ENCODE measurements around the gene FRMD3.

Gene FRMD3

DNA sequence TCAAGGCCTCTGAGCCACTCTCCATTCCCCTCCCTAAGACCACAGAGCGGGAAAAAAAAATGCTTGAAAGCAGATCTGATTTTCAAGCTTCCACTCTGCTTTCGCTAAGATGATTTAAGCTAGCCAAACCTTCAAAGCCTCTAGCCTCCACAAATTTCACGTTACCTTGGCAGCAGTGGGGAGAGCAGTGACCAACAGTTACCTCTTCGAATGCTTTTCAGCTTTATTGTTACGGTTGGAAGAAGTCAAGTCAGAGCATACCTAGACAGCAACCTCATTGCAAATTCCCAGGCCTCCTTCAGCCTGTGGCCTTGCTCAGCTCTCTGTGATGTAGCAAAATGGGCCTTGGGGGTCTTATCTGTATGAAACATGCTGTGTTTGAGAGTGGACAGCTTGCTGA lies 89.6 kb downstream of the FRMD3 start:
- DNase-seq (ENCODE audit: low read depth): no peak
- TF ChIP-seq, protein P1, sequence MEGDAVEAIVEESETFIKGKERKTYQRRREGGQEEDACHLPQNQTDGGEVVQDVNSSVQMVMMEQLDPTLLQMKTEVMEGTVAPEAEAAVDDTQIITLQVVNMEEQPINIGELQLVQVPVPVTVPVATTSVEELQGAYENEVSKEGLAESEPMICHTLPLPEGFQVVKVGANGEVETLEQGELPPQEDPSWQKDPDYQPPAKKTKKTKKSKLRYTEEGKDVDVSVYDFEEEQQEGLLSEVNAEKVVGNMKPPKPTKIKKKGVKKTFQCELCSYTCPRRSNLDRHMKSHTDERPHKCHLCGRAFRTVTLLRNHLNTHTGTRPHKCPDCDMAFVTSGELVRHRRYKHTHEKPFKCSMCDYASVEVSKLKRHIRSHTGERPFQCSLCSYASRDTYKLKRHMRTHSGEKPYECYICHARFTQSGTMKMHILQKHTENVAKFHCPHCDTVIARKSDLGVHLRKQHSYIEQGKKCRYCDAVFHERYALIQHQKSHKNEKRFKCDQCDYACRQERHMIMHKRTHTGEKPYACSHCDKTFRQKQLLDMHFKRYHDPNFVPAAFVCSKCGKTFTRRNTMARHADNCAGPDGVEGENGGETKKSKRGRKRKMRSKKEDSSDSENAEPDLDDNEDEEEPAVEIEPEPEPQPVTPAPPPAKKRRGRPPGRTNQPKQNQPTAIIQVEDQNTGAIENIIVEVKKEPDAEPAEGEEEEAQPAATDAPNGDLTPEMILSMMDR (IDR thresholded peaks at IDR 0.05; ENCODE audit: low read length, missing control alignments): no peak
- H3K4me3 ChIP-seq (replicated peaks; ENCODE audit: low read depth, low read length): no peak overlapping the region

DNA sequence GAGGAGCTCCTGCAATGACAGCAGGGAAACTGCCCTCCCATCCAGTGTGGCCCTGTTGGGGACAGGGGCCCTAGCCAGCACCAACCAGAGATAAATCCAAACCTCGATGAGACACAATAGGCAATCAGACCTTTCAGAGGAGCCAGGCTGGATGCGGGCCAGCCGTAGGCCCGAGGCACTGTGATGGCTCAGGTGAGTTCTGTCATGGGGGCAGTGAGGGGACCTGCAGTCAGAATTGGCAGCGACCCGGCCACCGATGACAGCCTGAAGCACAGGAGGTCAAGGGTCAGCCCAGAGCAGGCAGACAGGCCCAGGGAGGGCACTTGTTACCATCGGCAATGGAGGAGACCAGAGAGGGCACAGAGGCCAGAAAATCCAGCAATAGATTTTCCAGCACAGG lies 90.8 kb downstream of the FRMD3 start:
- TF ChIP-seq, protein P1 (IDR thresholded peaks at IDR 0.05; ENCODE audit: low read length, missing control alignments): no peak
- DNase-seq (ENCODE audit: low read depth): no peak
- H3K4me3 ChIP-seq (replicated peaks; ENCODE audit: low read depth, low read length): no peak overlapping the region

DNA sequence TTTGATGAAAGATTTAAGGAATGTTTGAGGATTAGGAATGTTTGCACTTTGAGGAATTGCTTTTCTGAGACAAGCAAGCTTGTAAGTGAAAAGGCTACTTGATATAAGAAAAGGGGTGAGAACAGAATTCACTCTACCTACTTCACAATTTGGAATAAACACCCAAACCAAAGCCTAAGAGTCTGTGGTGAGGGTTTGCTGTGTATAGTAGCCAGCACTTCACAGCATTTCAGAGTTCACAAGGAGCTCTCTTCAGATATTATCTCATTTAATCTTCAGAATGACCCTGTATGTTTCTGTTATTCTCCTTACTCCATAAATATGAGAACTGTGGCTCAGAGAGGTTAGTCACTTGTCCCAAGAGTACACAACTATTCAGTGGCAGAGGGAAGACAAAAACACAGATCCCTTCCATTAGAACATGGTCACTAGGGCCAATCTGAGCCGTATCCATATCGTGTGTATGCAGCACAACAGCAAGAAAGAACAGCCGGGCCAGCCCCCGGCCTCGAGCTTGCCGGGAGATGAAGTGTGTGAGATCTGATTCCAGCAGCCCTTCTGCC lies 92.4 kb downstream of the FRMD3 start:
- H3K4me3 ChIP-seq (replicated peaks; ENCODE audit: low read depth, low read length): no peak overlapping the region
- TF ChIP-seq, protein P1 (IDR thresholded peaks at IDR 0.05; ENCODE audit: low read length, missing control alignments): no peak
- no peak for DNase-seq (ENCODE audit: low read depth)

DNA sequence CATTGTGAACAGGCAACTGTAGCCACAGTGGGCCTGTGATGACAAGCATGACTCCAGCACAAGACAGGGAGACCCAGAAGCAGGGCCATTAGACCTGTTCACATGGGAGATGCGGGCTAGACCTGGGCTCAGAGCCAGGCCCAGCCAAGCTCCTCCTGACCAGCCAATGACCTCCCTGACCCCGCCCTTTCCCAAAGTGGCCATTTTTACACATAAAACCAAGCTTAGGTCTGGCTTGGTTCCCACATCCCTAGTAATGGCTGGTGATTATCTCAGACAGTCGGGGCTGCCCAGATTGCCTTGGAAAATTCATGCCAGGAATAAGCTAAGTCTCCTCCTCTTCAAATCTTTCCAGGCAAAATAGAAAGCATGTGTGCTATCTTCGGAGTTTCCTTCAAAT lies 94.1 kb downstream of the FRMD3 start:
- TF ChIP-seq, protein P1 (IDR thresholded peaks at IDR 0.05; ENCODE audit: low read length, missing control alignments): no peak
- peak; percentile 16 for DNase-seq (ENCODE audit: low read depth)
- no peak overlapping the region for H3K4me3 ChIP-seq (replicated peaks; ENCODE audit: low read depth, low read length)

DNA sequence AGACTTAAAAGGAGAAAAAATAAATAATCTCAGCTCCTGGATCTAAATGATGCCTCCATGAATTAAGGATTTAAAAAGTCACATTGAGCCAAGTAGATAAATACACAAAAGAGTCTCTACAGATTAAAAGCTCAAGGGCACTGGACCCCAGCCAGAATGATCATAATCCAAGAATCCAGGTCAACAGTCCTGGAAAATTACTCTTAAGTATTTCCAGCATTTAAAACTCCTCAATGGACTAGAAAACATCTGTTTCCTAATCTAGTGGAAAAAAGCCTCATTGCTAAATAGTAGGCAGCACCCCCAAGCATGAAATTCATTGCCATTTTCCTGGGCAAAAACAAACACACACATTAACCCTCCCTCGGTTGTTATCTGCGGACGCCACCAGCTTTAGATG lies 96.8 kb downstream of the FRMD3 start:
- TF ChIP-seq, protein P1 (IDR thresholded peaks at IDR 0.05; ENCODE audit: low read length, missing control alignments): no peak
- H3K4me3 ChIP-seq (replicated peaks; ENCODE audit: low read depth, low read length): no peak overlapping the region
- no peak for DNase-seq (ENCODE audit: low read depth)

DNA sequence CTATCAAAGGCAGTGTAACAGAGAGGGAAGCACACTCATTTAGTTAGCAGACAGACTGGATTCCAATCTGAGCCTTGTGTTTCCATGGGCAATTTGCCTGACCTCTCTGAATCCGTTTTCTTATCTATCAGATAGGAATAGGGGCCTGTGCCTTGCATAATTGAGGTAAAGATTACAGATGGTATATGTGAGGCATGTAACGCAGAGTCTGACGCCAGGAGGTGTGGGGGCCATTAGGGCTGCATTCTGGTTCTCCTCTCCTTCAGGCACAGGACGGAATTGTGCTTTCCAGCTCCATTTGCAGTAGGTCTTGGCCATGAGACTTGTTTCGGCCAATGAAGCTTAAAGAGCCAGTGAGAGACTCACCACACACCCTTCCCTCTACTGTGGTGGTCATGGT lies 97.6 kb downstream of the FRMD3 start:
- DNase-seq (ENCODE audit: low read depth): no peak
- H3K4me3 ChIP-seq (replicated peaks; ENCODE audit: low read depth, low read length): no peak overlapping the region
- TF ChIP-seq, protein P1 (IDR thresholded peaks at IDR 0.05; ENCODE audit: low read length, missing control alignments): no peak

DNA sequence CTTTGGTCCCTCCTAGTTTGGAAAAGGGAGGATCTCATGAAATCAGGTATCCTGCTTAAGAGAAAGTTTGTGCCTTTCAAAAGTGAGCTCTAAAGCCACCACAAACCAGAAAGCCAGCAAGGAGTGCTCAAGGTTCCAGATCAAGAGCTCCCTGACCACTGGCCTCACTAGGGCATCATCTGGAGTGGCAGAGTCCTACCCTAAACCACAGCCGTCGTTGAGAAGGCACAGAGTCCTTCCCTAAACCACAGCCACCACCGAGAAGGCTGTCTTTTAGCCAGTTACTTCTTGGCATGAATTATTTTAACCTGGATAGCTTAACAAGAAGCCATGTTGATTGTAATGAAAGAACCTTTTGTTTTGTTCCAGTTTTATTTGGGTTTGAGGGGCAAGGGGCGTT lies 102.9 kb downstream of the FRMD3 start:
- TF ChIP-seq, protein P1 (IDR thresholded peaks at IDR 0.05; ENCODE audit: low read length, missing control alignments): no peak

More for the DNA sequence above, 102.9 kb downstream of the FRMD3 start:
- no peak overlapping the region for H3K4me3 ChIP-seq (replicated peaks; ENCODE audit: low read depth, low read length)
- no peak for DNase-seq (ENCODE audit: low read depth)
